ENCODE results near the gene PDE8B. TPM values are rescaled to one million over a fixed set of nuclear protein-coding genes. Genes with fewer than 3 reads are reported as not detected.

The PDE8B gene
- total and polyA plus RNA-seq, 2 donors (not counting 1 experiment from before 2014, with no cell fraction given): 0.07 TPM; not detected in 1

GRCh38 chr5:77428526-77428925 lies 218.0 kb downstream of the PDE8B start:
- Mint-ChIP-seq H3K4me1 (no peaks in the 10 kb centered on the region), H3K27ac (no peak overlapping the region), H3K4me3 (no peak overlapping the region), H3K9me3 (ENCODE audit: insufficient read depth) (no peaks in the 10 kb centered on the region), H3K27me3 (no peaks in the 10 kb centered on the region)
- no peak for DNase-seq
- Histone ChIP-seq H3K79me2 (ENCODE audit: control insufficient read depth, insufficient read depth, low read length) (no peaks in the 10 kb centered on the region), H3K27ac (ENCODE audit: low read length in 2 of 2) (no peak overlapping the region), H2AFZ (ENCODE audit: insufficient read depth, low read depth, low read length, poor library complexity, severe bottlenecking) (no peak overlapping the region), H3K27me3 (replicated peaks in 1 of 4; ENCODE audit: control extremely low read depth in 1 of 4, control insufficient read depth in 3 of 4, insufficient read depth in 4 of 4, low read length in 3 of 4) (no peaks in the 10 kb centered on the region), H3K9ac (ENCODE audit: low read length) (no peak overlapping the region), H3K4me3 (ENCODE audit: control extremely low read depth in 1 of 5, extremely low read depth in 1 of 5, insufficient read depth in 1 of 5, low read depth in 2 of 5, low read length in 4 of 5) (no peak overlapping the region), H4K20me1 (ENCODE audit: control insufficient read depth, insufficient read depth, low read length, poor library complexity, severe bottlenecking) (no peaks in the 10 kb centered on the region), H3K36me3 (replicated peaks in 1 of 2; ENCODE audit: control extremely low read depth in 1 of 2, control insufficient read depth in 1 of 2, extremely low read depth in 1 of 2, insufficient read depth in 2 of 2, low read length in 1 of 2) (peaks cover 11 to 17% of the 10 kb centered on the region in 2 experiments), H3K9me3 (ENCODE audit: control extremely low read depth in 1 of 3, control insufficient read depth in 2 of 3, insufficient read depth in 1 of 3, low read length in 2 of 3) (no peaks in the 10 kb centered on the region), H3K4me1 (ENCODE audit: control insufficient read depth in 2 of 2, insufficient read depth in 2 of 2, low read length in 2 of 2) (no peaks in the 10 kb centered on the region), H3K4me2 (replicated peaks; ENCODE audit: low read depth, low read length, poor library complexity, severe bottlenecking) (no peak overlapping the region)
- TF ChIP-seq CTCF (IDR thresholded peaks at IDR 0.05): no peak
- no peak for TF ChIP-seq EZH2 (IDR thresholded peaks at IDR 0.05; ENCODE audit: borderline replicate concordance, insufficient read depth, low read depth, low read length, poor library complexity, severe bottlenecking)
- no peak for ATAC-seq (ENCODE audit: low read depth)
- WGBS (ENCODE audit: insufficient coverage): no CpG with 5 or more reads among the region's 5 CpGs
- intact Hi-C loops (cut with micrococcal nuclease): no loop called here
- CTCF ChIA-PET: no interaction called here
- POLR2A ChIA-PET: no interaction called here

DNA sequence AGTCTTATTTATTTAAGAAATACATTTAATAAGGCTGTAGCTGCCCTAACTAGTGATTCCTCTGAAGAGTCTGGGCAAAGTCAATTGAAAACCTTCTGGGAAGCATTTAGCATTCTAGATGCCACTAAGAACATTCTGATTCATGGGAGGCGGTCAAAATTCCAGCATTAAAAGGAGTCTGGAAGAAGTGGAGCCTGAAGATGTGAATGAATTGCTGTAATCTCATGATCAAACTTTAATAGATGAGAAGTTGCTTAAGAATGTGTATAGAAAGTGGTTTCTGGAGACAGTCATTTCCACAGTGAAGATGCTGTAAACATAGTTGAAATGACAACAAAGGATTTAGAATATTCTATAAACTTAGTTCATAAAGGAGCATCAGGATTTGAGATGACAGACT lies 220.2 kb downstream of the PDE8B start:
- H3K9ac ChIP-seq (ENCODE audit: low read length): no peak overlapping the region
- H3K27ac ChIP-seq (ENCODE audit: low read length in 2 of 2): no peak overlapping the region
- Mint-ChIP-seq H3K9me3 (ENCODE audit: insufficient read depth) (no peaks in the 10 kb centered on the region), H3K27ac (no peak overlapping the region), H3K4me1 (no peaks in the 10 kb centered on the region), H3K27me3 (no peaks in the 10 kb centered on the region), H3K4me3 (no peak overlapping the region)
- ATAC-seq (ENCODE audit: low read depth) (no peak), DNase-seq (no peak)
- no peaks in the 10 kb centered on the region for H4K20me1 ChIP-seq (ENCODE audit: control insufficient read depth, insufficient read depth, low read length, poor library complexity, severe bottlenecking)
- WGBS (ENCODE audit: insufficient coverage): 100% methylated on average over 1 of the region's 1 CpG
- CTCF ChIA-PET: no interaction called here
- H3K9me3 ChIP-seq (ENCODE audit: control extremely low read depth in 1 of 3, control insufficient read depth in 2 of 3, insufficient read depth in 1 of 3, low read length in 2 of 3): no peaks in the 10 kb centered on the region
- H3K27me3 ChIP-seq (replicated peaks in 1 of 4; ENCODE audit: control extremely low read depth in 1 of 4, control insufficient read depth in 3 of 4, insufficient read depth in 4 of 4, low read length in 3 of 4): no peaks in the 10 kb centered on the region
- no peak overlapping the region for H3K4me3 ChIP-seq (ENCODE audit: control extremely low read depth in 1 of 5, extremely low read depth in 1 of 5, insufficient read depth in 1 of 5, low read depth in 2 of 5, low read length in 4 of 5)
- POLR2A ChIA-PET: no interaction called here
- TF ChIP-seq EZH2 (IDR thresholded peaks at IDR 0.05; ENCODE audit: borderline replicate concordance, insufficient read depth, low read depth, low read length, poor library complexity, severe bottlenecking) (no peak), CTCF (IDR thresholded peaks at IDR 0.05) (no peak)
- H3K79me2 ChIP-seq (ENCODE audit: control insufficient read depth, insufficient read depth, low read length): no peaks in the 10 kb centered on the region
- H2AFZ ChIP-seq (ENCODE audit: insufficient read depth, low read depth, low read length, poor library complexity, severe bottlenecking): no peak overlapping the region
- intact Hi-C loops (cut with micrococcal nuclease): loop anchor here (10.0 kb wide), 1 partner anchor 286 kb away; no protein-coding TSS in a partner anchor
- no peak overlapping the region for H3K4me2 ChIP-seq (replicated peaks; ENCODE audit: low read depth, low read length, poor library complexity, severe bottlenecking)
- H3K4me1 ChIP-seq (ENCODE audit: control insufficient read depth in 2 of 2, insufficient read depth in 2 of 2, low read length in 2 of 2): no peaks in the 10 kb centered on the region
- H3K36me3 ChIP-seq (replicated peaks in 1 of 2; ENCODE audit: control extremely low read depth in 1 of 2, control insufficient read depth in 1 of 2, extremely low read depth in 1 of 2, insufficient read depth in 2 of 2, low read length in 1 of 2): peaks cover 11 to 35% of the 10 kb centered on the region in 2 experiments
